Gastrocnemius medialis (tissue), 4 donors: Measurements from ENCODE around the gene IL24. TPM values are rescaled to one million over a fixed set of nuclear protein-coding genes. Genes with fewer than 3 reads are reported as not detected.

Experiments used
- ATAC-seq, 2 donors: fragments of 150-250 bp; one replicate each; pipeline ENCODE4 v1.9.1; 2016
- DNase-seq, 2 donors: peaks; one replicate each; pipeline ENCODE4 v3.0.0-alpha.2; 2019
- H3K27ac ChIP-seq, 4 donors: fragments of 200-600 bp; sonication (generic); 1 replicate in 1 of 4; 2 replicates in 3 of 4; pipeline ENCODE4 v1.5.1; 2016 to 2018; ENCODE audit warnings: mild to moderate bottlenecking in 2 of 4, moderate library complexity in 1 of 4
- H3K27me3 ChIP-seq, 3 donors: fragments of 200-600 bp; sonication (generic) in 2 of 3; 1 replicate in 1 of 3; 2 replicates in 2 of 3; pipeline versions ENCODE4 v1.5.1 to v1.6.0; 2016 to 2019; ENCODE audit warnings: mild to moderate bottlenecking in 1 of 3, moderate library complexity in 1 of 3
- H3K36me3 ChIP-seq, 2 donors: fragments of 200-600 bp; sonication (generic) in 1 of 2; one replicate each; pipeline ENCODE4 v1.5.1; 2017 to 2018
- H3K4me1 ChIP-seq, 2 donors: fragments of 200-600 bp; sonication (generic) in 1 of 2; one replicate each; pipeline ENCODE4 v1.5.1; 2016 to 2017; ENCODE audit warnings: mild to moderate bottlenecking in 2 of 2
- H3K4me3 ChIP-seq, 4 donors: fragments of 200-600 bp; sonication (generic) in 3 of 4; 1 replicate in 1 of 4; 2 replicates in 3 of 4; pipeline ENCODE4 v1.5.1; 2016 to 2019; ENCODE audit warnings: mild to moderate bottlenecking in 2 of 4
- H3K9me3 ChIP-seq, 3 donors: fragments of 200-600 bp; sonication (generic) in 2 of 3; 1 replicate in 1 of 3; 2 replicates in 2 of 3; pipeline ENCODE4 v1.5.1; 2016 to 2019
- CTCF ChIP-seq, 5 experiments: fragments of 450-650 bp in 3 of 5; fragments of 200-600 bp in 2 of 5; sonication (generic) in 2 of 5; IDR thresholded peaks in 4 of 5; conservative IDR thresholded peaks in 1 of 5; 1 replicate in 4 of 5; 2 replicates in 1 of 5; pipeline ENCODE4 v1.5.1; 2016 to 2019; ENCODE audit warnings: antibody characterized with exemption in 5 of 5, mild to moderate bottlenecking in 3 of 5, moderate library complexity in 3 of 5
- POLR2A ChIP-seq, 2 donors: fragments of 450-650 bp; IDR thresholded peaks; one replicate each; pipeline ENCODE4 v1.6.1; 2017; ENCODE audit warnings: antibody characterized with exemption in 2 of 2, mild to moderate bottlenecking in 2 of 2, moderate library complexity in 2 of 2
- in situ Hi-C, 4 donors: fragments of 200-750 bp; cut with MboI; loops; one replicate each; pipeline versions ENCODE4 v1.15.0 to v1.8.0; 2017; ENCODE audit warnings: low sequenced_read_pairs in 4 of 4
- intact Hi-C: fragments of 100-400 bp; cut with DNase I; formaldehyde crosslinking; loops from one replicate; pipeline ENCODE4 v1.15.1; 2023; ENCODE audit warnings: low total_unique reads
- total RNA-seq, 4 donors: library from RNA; depleted of rRNA; stranded (reverse); fragments of >200 nt; gene quantifications; one replicate each; pipeline versions ENCODE4 v1.1.0 to v1.2.3, GENCODE V29; 2016

The IL24 gene
- total RNA-seq, 4 donors from 2014 or later, result not detected

GRCh38 chr1:206915030-206915735 is 17.9 kb downstream of the IL24 start:
- H3K27me3 ChIP-seq, result no peaks in the 10 kb centered on the region
- H3K36me3 ChIP-seq, result no peaks in the 10 kb centered on the region
- no peaks in the 10 kb centered on the region for H3K9me3 ChIP-seq
- no peak overlapping the region for H3K27ac ChIP-seq
- TF ChIP-seq CTCF (IDR thresholded peaks at IDR 0.05 in 4 of 5, conservative IDR thresholded peaks at IDR 0.05 in 1 of 5), result no peak
- peaks cover 5 to 7% of the 10 kb centered on the region in 2 donors for H3K4me1 ChIP-seq
- intact Hi-C loops, result loop anchor here (10.0 kb wide), 1 partner anchor 110 kb away; no protein-coding TSS in a partner anchor
- DNase-seq (no peak), ATAC-seq (no peak)
- in situ Hi-C loops, result loop anchor here (10.0 kb wide), 4 partner anchors 50 to 280 kb away; partner anchors contain the start of genes IL20 (in 4 of the 4) and DYRK3 (in 1 of the 4)
- no peak overlapping the region for H3K4me3 ChIP-seq

GRCh38 chr1:206916000-206916709 is 18.9 kb downstream of the IL24 start:
- intact Hi-C loops, result loop anchor here (10.0 kb wide), 1 partner anchor 111 kb away; no protein-coding TSS in a partner anchor
- Histone ChIP-seq H3K4me1 (no peaks in the 10 kb centered on the region), H3K27me3 (no peaks in the 10 kb centered on the region), H3K9me3 (no peaks in the 10 kb centered on the region), H3K4me3 (no peak overlapping the region), H3K36me3 (no peaks in the 10 kb centered on the region), H3K27ac (no peak overlapping the region)
- ATAC-seq (no peak), DNase-seq (no peak)
- in situ Hi-C loops, result loop anchor here (10.0 kb wide), 4 partner anchors 51 to 281 kb away; partner anchors contain the start of genes IL20 (in 4 of the 4) and DYRK3 (in 1 of the 4)
- no peak for TF ChIP-seq CTCF (IDR thresholded peaks at IDR 0.05 in 4 of 5, conservative IDR thresholded peaks at IDR 0.05 in 1 of 5)
- no peak for TF ChIP-seq POLR2A (IDR thresholded peaks at IDR 0.05)

DNA sequence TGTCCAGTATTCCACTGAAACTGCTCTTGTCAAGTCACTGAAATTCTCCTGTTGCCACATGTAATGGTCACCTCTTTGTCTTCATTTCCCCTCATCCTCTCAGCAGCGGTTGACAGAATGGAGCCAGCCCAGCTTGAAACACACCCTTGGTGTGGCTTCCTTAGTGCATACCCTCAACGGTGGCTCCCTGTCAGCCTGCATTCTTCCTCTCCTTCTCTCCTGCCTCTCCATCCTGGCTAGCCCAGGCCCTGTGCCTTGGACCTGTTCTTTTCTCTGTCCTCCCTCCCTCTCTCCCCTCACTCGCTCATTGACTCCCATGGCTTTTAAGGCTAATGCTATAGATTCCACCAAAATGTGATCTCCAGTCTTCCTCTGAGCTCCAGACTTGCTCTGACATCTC is 20.8 kb downstream of the IL24 start:
- intact Hi-C loops, result loop anchor here (10.0 kb wide), 1 partner anchor 113 kb away; no protein-coding TSS in a partner anchor
- no peak for ATAC-seq
- no peak for TF ChIP-seq CTCF (IDR thresholded peaks at IDR 0.05 in 4 of 5, conservative IDR thresholded peaks at IDR 0.05 in 1 of 5)
- TF ChIP-seq POLR2A (IDR thresholded peaks at IDR 0.05), result no peak
- Histone ChIP-seq H3K4me3 (no peak overlapping the region), H3K27ac (no peak overlapping the region), H3K4me1 (no peaks in the 10 kb centered on the region), H3K9me3 (no peaks in the 10 kb centered on the region), H3K27me3 (no peaks in the 10 kb centered on the region), H3K36me3 (no peaks in the 10 kb centered on the region)
- no peak for DNase-seq
- in situ Hi-C loops, result loop anchor here (10.0 kb wide), 4 partner anchors 53 to 283 kb away; partner anchors contain the start of genes IL20 (in 4 of the 4) and DYRK3 (in 1 of the 4)

DNA sequence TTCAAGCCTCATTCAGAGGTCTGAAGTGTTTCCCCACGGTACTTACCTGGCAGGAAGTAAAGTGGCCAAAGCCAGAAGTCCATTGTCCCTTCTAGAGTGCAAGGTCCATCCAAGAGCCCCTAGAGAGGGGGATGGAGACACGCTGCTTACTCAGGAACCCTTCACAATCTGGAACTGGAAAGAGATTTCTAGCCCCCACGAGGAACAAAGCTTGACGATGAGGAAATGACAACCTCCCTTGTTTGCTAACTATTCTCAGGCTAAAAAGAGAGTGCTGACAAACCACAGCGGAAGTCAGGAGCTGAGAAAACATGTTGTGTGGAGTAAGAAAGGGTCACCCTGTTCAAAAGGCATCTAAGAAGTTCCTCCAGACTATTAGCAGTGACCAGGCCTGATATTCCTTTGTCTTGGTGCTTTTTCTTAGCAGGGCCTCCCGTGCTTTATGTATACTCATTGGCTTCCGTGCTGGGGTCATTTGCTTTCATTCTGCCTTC is 24.6 kb downstream of the IL24 start, which contains the start of gene FCMR:
Gene FCMR, minus strand, starts transcription at position 170 of the 494 bp plus-strand sequence. Its CDS starts 87 bp downstream, at position 83.
- in situ Hi-C loops, result no loop called here
- DNase-seq (peak in 1 of 2 donors; percentile 26), ATAC-seq (no peak)
- H3K27me3 ChIP-seq, result no peaks in the 10 kb centered on the region
- H3K27ac ChIP-seq, result no peak within 1 kb of the TSS
- H3K36me3 ChIP-seq, result no peaks in the 10 kb centered on the region
- intact Hi-C loops, result no loop called here
- H3K9me3 ChIP-seq, result no peaks in the 10 kb centered on the region
- peak in 1 of 2 donors; percentile 11 for TF ChIP-seq POLR2A (IDR thresholded peaks at IDR 0.05)
- no peak for TF ChIP-seq CTCF (IDR thresholded peaks at IDR 0.05 in 4 of 5, conservative IDR thresholded peaks at IDR 0.05 in 1 of 5)
- H3K4me1 ChIP-seq, result peaks cover 0 to 4% of the 10 kb centered on the region in 2 donors
- no peak within 1 kb of the TSS for H3K4me3 ChIP-seq
